ENCODE results near the gene TXNDC11.

Gene TXNDC11

DNA sequence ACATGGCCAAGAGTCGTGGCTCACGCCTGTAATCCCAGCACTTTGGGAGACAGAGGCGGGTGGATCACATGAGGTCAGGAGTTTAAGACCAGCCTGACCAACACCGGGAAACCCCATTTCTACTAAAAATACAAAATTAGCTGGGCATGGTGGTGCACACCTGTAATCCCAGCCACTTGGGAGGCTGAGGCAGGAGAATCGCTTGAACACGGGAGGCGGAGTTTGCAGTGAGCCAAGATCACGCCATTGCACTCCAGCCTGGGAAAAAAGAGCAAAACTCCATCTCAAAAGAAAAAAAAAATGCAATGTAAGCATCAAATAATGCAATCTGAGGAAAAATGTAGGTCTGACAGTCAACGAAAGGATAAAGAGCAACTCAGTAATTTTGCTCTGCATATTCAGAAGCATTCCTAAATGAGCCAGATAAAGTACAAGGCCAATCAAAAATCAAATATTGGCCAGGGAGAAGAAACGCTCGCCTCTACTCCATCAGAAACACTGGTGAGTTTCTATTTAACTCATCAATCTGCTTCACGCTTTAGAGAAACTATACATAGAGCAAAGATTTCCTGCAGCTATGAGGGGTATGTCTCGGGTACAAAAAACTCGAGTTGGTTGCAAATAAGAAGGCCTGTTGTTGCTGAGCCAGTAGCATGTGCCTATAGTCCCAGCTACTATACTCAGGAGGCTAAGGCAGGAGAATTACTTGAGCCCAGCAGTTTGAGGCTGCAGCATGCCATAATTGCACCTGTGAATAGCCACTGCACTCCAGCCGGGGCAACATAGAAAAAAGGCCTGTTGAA is 3.7 kb downstream of the TXNDC11 start:
- WGBS, 2 experiments, result 92 to 93% methylated on average over 15 of the region's 15 CpGs
- Histone ChIP-seq H3K27me3 (ENCODE audit: control insufficient read depth, insufficient read depth, low read length, poor library complexity, severe bottlenecking) (no peaks in the 10 kb centered on the region), H3K4me3 (ENCODE audit: insufficient read depth, low read depth, low read length) (no peak overlapping the region), H3K9me3 (ENCODE audit: control insufficient read depth, low read length) (no peaks in the 10 kb centered on the region), H3K4me1 (ENCODE audit: control insufficient read depth, insufficient read depth, low read length) (peaks cover 5% of the 10 kb centered on the region), H3K27ac (ENCODE audit: insufficient read depth, low read depth, low read length, poor library complexity, severe bottlenecking) (no peak overlapping the region), H3K36me3 (ENCODE audit: control insufficient read depth, insufficient read depth, low read length) (peaks cover 4% of the 10 kb centered on the region)

GRCh38 chr16:11737713-11738112 is 4.9 kb downstream of the TXNDC11 start:
- Histone ChIP-seq H3K27ac (ENCODE audit: insufficient read depth, low read depth, low read length, poor library complexity, severe bottlenecking) (no peak overlapping the region), H3K4me3 (ENCODE audit: insufficient read depth, low read depth, low read length) (no peak overlapping the region), H3K4me1 (ENCODE audit: control insufficient read depth, insufficient read depth, low read length) (peaks cover 5% of the 10 kb centered on the region), H3K27me3 (ENCODE audit: control insufficient read depth, insufficient read depth, low read length, poor library complexity, severe bottlenecking) (no peaks in the 10 kb centered on the region), H3K9me3 (ENCODE audit: control insufficient read depth, low read length) (no peaks in the 10 kb centered on the region), H3K36me3 (ENCODE audit: control insufficient read depth, insufficient read depth, low read length) (peaks cover 4% of the 10 kb centered on the region)
- WGBS, 2 experiments, result 93 to 94% methylated on average over 6 to 7 of the region's 8 CpGs

GRCh38 chr16:11736903-11737302 is 5.8 kb downstream of the TXNDC11 start:
- H3K36me3 ChIP-seq (ENCODE audit: control insufficient read depth, insufficient read depth, low read length), result peaks cover 4% of the 10 kb centered on the region
- peaks cover 5% of the 10 kb centered on the region for H3K4me1 ChIP-seq (ENCODE audit: control insufficient read depth, insufficient read depth, low read length)
- 91% methylated on average over 6 of the region's 6 CpGs for WGBS, 2 experiments

DNA sequence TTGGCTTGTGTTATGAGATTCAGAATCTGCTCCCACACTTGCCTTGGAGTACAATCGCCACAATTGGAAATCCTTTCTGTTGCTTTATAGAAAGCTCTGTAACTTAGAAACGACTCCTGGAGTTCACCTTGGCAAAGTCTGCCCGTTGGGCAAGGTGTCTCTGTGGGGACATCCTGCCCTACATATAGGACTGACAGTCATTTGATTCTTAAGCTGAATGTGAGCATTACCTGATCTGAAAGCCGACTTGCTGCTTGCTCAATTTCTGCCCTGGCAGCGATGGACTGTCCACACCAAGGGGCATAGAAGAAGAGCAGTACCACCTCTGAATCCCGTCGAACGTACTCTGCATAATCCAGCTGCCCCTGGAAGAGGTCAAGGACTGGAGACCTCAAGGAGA is 6.9 kb downstream of the TXNDC11 start:
- WGBS, 2 experiments, result 92 to 94% methylated on average over 8 of the region's 8 CpGs
- no peaks in the 10 kb centered on the region for H3K4me1 ChIP-seq (ENCODE audit: control insufficient read depth, insufficient read depth, low read length)
- no peak overlapping the region for H3K27ac ChIP-seq (ENCODE audit: insufficient read depth, low read depth, low read length, poor library complexity, severe bottlenecking)
- H3K27me3 ChIP-seq (ENCODE audit: control insufficient read depth, insufficient read depth, low read length, poor library complexity, severe bottlenecking), result no peaks in the 10 kb centered on the region
- no peaks in the 10 kb centered on the region for H3K9me3 ChIP-seq (ENCODE audit: control insufficient read depth, low read length)
- no peak overlapping the region for H3K4me3 ChIP-seq (ENCODE audit: insufficient read depth, low read depth, low read length)
- H3K36me3 ChIP-seq (ENCODE audit: control insufficient read depth, insufficient read depth, low read length), result peaks cover 4% of the 10 kb centered on the region

More at GRCh38 chr16:11736903-11737302, 5.8 kb downstream of the TXNDC11 start:
- H3K9me3 ChIP-seq (ENCODE audit: control insufficient read depth, low read length), result no peaks in the 10 kb centered on the region
- H3K4me3 ChIP-seq (ENCODE audit: insufficient read depth, low read depth, low read length), result no peak overlapping the region
- H3K27ac ChIP-seq (ENCODE audit: insufficient read depth, low read depth, low read length, poor library complexity, severe bottlenecking), result no peak overlapping the region
- no peaks in the 10 kb centered on the region for H3K27me3 ChIP-seq (ENCODE audit: control insufficient read depth, insufficient read depth, low read length, poor library complexity, severe bottlenecking)

DNA sequence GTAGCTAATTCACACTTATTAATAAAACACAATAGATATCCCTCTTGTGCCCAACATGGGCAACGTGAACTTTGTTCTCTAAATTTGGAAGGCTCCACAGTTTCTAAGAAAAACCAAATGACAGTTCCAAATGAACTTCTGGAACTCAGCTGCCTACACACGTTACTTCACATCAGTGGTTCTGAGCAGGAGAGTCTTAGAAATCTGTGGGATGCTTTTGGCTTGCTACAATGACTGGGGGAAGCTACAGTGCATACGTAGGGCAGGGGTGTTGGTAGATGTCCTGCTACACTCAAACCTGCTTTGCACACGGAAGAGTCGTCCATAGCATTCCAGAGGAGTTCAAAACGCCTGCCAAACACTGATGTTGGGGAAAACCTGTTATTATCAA is 8.0 kb downstream of the TXNDC11 start:
- Histone ChIP-seq H3K9me3 (ENCODE audit: control insufficient read depth, low read length) (no peaks in the 10 kb centered on the region), H3K27me3 (ENCODE audit: control insufficient read depth, insufficient read depth, low read length, poor library complexity, severe bottlenecking) (no peaks in the 10 kb centered on the region), H3K36me3 (ENCODE audit: control insufficient read depth, insufficient read depth, low read length) (peaks cover 4% of the 10 kb centered on the region), H3K27ac (ENCODE audit: insufficient read depth, low read depth, low read length, poor library complexity, severe bottlenecking) (no peak overlapping the region), H3K4me1 (ENCODE audit: control insufficient read depth, insufficient read depth, low read length) (no peaks in the 10 kb centered on the region), H3K4me3 (ENCODE audit: insufficient read depth, low read depth, low read length) (no peak overlapping the region)
- 95 to 96% methylated on average over 6 of the region's 6 CpGs for WGBS, 2 experiments

- H3K36me3 ChIP-seq (ENCODE audit: control insufficient read depth, insufficient read depth, low read length), result peaks cover 4% of the 10 kb centered on the region
Measured at GRCh38 chr16:11734025-11734652, 8.5 kb downstream of the TXNDC11 start.

GRCh38 chr16:11731222-11731621 is 11.4 kb downstream of the TXNDC11 start:
- Histone ChIP-seq H3K36me3 (ENCODE audit: control insufficient read depth, insufficient read depth, low read length) (peaks cover 4% of the 10 kb centered on the region), H3K4me3 (ENCODE audit: insufficient read depth, low read depth, low read length) (no peak overlapping the region), H3K27ac (ENCODE audit: insufficient read depth, low read depth, low read length, poor library complexity, severe bottlenecking) (no peak overlapping the region), H3K27me3 (ENCODE audit: control insufficient read depth, insufficient read depth, low read length, poor library complexity, severe bottlenecking) (no peaks in the 10 kb centered on the region), H3K4me1 (ENCODE audit: control insufficient read depth, insufficient read depth, low read length) (no peaks in the 10 kb centered on the region), H3K9me3 (ENCODE audit: control insufficient read depth, low read length) (no peaks in the 10 kb centered on the region)
- WGBS, 2 experiments, result 93 to 98% methylated on average over 1 to 3 of the region's 3 CpGs

More at GRCh38 chr16:11734025-11734652, 8.5 kb downstream of the TXNDC11 start:
- H3K27ac ChIP-seq (ENCODE audit: insufficient read depth, low read depth, low read length, poor library complexity, severe bottlenecking), result no peak overlapping the region
- no peak overlapping the region for H3K4me3 ChIP-seq (ENCODE audit: insufficient read depth, low read depth, low read length)
- H3K4me1 ChIP-seq (ENCODE audit: control insufficient read depth, insufficient read depth, low read length), result no peaks in the 10 kb centered on the region
- WGBS, 2 experiments, result 89 to 91% methylated on average over 3 of the region's 3 CpGs
- H3K9me3 ChIP-seq (ENCODE audit: control insufficient read depth, low read length), result no peaks in the 10 kb centered on the region
- H3K27me3 ChIP-seq (ENCODE audit: control insufficient read depth, insufficient read depth, low read length, poor library complexity, severe bottlenecking), result no peaks in the 10 kb centered on the region

DNA sequence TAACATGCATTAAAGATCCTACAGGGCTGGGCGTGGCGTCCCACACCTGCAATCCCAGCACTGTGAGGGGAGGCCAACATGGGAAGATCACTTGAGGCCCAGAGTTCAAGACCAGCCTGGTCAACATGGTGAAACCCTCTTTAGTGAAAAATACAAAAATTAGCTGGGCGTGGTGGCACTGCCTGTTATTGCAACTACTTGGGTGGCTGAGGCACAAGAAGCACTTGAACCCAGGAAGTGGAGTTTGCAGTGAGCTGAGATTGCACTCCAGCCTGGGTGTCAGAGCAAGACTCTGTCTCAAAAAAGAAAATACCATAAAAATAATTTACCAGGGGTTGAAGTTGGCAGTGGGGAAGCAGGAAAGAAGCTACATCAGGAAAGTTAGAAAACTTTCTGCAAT is 12.9 kb downstream of the TXNDC11 start:
- Histone ChIP-seq H3K4me1 (ENCODE audit: control insufficient read depth, insufficient read depth, low read length) (no peaks in the 10 kb centered on the region), H3K36me3 (ENCODE audit: control insufficient read depth, insufficient read depth, low read length) (no peaks in the 10 kb centered on the region), H3K27ac (ENCODE audit: insufficient read depth, low read depth, low read length, poor library complexity, severe bottlenecking) (no peak overlapping the region), H3K27me3 (ENCODE audit: control insufficient read depth, insufficient read depth, low read length, poor library complexity, severe bottlenecking) (no peaks in the 10 kb centered on the region), H3K4me3 (ENCODE audit: insufficient read depth, low read depth, low read length) (no peak overlapping the region), H3K9me3 (ENCODE audit: control insufficient read depth, low read length) (no peaks in the 10 kb centered on the region)
- WGBS, 2 experiments, result 84 to 91% methylated on average over 3 of the region's 3 CpGs

- Histone ChIP-seq H3K4me3 (ENCODE audit: insufficient read depth, low read depth, low read length) (no peak overlapping the region), H3K4me1 (ENCODE audit: control insufficient read depth, insufficient read depth, low read length) (no peaks in the 10 kb centered on the region), H3K27ac (ENCODE audit: insufficient read depth, low read depth, low read length, poor library complexity, severe bottlenecking) (no peak overlapping the region), H3K9me3 (ENCODE audit: control insufficient read depth, low read length) (no peaks in the 10 kb centered on the region), H3K36me3 (ENCODE audit: control insufficient read depth, insufficient read depth, low read length) (no peaks in the 10 kb centered on the region), H3K27me3 (ENCODE audit: control insufficient read depth, insufficient read depth, low read length, poor library complexity, severe bottlenecking) (no peaks in the 10 kb centered on the region)
- WGBS, 2 experiments, result 97 to 99% methylated on average over 3 to 4 of the region's 4 CpGs
Measured at GRCh38 chr16:11727796-11728543, 14.7 kb downstream of the TXNDC11 start.

DNA sequence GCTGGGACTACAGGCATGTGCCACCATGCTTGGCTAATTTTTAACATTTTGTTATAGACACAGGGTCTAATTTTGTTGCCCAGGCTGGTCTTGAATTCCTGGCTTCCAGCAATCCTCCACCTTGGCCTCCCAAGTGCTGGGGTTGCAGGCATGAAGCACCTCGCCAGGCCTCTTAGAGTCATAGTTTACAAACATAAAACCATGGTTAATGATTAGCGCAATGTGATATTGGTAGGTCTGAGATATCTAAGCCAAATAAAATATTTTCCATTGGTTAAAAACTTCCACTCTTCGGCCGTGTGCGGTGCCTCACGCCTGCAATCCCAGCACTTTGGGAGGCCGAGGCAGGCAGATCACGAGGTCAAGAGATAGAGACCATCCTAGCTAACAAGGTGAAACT is 16.6 kb downstream of the TXNDC11 start:
- Histone ChIP-seq H3K4me3 (ENCODE audit: insufficient read depth, low read depth, low read length) (no peak overlapping the region), H3K36me3 (ENCODE audit: control insufficient read depth, insufficient read depth, low read length) (no peaks in the 10 kb centered on the region), H3K27me3 (ENCODE audit: control insufficient read depth, insufficient read depth, low read length, poor library complexity, severe bottlenecking) (no peaks in the 10 kb centered on the region), H3K9me3 (ENCODE audit: control insufficient read depth, low read length) (no peaks in the 10 kb centered on the region), H3K27ac (ENCODE audit: insufficient read depth, low read depth, low read length, poor library complexity, severe bottlenecking) (no peak overlapping the region), H3K4me1 (ENCODE audit: control insufficient read depth, insufficient read depth, low read length) (no peaks in the 10 kb centered on the region)
- 92 to 96% methylated on average over 6 to 7 of the region's 8 CpGs for WGBS, 2 experiments

Data from ectodermal cell (in vitro differentiated cells).